ENCODE results near the gene SLC37A1.
"Not testable (repeated sequence)": the region's sequence is repeated elsewhere in the genome, so short reads cannot be mapped to it uniquely, and the experiment has no call there.

Gene SLC37A1

DNA sequence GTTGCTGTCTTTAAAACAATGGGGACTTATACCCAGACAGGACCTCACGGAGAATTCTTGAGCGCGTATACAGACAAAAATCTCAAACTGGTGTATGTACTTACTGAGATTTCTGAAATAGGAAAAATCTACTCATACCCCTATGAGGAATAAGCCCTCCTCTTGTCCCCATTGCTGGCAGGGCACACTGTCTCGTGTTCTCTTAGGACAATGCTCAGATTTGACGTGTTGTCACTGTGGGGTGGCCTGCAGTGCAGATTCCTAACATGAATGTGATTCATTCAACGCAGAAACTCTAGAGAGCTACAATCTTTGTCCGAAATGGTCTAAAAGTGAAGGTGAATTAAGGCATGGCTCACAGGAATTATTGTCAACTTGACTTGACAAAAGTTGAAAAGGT lies 108.6 kb downstream of the SLC37A1 start:
- DNase-seq: no peak

GRCh38 chr21:42623694-42624093 lies 110.0 kb downstream of the SLC37A1 start:
- no peak for DNase-seq

DNA sequence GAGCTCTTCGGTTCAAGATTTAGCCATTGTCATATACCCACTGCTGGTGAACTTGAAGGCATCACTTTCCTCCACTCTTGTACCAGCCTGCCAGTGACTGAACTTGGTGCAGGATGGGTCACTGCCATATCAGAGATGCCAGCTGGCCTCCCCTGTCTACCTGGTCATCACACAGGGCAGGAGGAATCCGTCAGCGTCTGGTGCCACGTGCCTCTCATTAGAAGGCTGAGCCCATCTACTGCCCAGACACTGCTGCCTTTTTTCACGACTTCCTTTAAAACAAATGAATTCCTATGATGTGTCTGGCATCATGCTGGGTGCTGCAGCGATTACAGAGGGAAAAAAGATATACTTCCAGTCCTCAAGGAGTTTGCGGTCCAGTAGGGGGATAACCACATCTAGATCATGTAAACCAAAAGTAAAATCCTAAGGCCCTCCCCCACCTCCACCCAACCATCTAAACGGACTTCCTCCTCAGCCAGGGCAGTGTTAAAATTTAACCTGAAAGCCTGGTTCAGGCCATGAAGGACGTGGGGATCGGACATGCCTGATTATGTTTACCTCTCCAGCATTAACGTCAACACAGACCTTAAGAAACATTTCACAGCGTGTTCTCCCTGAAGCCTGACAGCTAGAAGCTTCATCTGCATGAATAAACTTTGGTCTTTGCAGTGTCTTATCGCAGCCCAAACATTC lies 110.6 kb downstream of the SLC37A1 start:
- no peak for DNase-seq

DNA sequence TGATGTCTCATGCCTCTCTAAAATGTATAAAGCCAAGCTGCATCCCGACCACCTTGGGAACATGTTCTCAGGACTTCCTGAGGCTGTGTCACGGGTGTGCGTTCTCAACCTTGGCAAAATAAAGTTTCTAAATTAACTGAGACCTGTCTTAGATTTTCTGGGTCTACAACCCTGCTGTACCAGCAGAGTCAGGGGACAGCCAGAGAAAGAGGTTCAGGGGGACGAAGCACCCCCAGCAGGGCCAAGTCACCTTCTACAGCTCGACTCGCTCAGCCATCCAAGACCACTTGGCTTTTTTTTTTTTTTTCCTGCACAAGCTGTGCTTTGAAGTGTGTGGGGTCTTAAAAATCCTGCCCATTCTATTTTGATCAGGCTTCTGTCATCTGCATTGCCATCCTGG lies 111.3 kb downstream of the SLC37A1 start:
- DNase-seq: no peak

- DNase-seq: no peak
Measured at GRCh38 chr21:42626171-42626570, 112.5 kb downstream of the SLC37A1 start.

DNA sequence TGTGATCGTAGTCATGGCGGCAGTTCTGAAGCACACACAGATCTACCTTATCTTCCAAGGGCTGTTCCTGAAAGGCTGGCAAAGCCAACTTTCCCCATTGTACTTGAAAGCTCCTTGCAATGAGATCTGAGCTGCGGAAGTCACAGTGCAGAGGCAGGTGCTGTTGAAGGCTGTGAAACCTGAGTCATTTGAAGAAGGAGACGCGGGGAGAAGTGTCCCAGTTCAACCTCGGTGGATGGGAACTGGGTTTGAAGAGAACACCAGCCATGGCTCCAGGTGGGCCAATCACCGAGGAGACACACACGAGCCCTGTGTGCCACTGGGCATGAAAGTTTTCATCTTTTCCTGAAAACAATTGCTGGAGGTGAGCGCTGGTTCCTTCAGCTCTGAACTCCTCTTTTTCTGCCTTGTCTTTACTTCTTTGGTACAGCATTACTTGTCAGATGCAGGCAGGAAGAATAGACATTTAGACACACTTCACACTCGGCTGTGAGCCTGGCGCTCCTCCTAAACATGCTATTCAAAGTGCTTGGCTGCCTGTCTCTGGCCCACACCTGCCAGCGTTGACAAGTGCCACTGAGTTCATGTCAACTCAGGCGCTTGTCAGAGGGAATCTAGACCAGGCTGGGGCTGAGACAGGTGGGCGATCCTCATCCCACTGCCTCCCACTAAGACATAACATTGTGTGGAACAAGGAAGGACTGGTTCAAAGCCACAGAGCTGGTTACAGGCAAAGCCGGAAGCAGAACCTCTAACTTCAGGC lies 114.1 kb downstream of the SLC37A1 start:
- DNase-seq: no peak

- not testable (repeated sequence) for DNase-seq
Measured at GRCh38 chr21:42628466-42629061, 114.9 kb downstream of the SLC37A1 start.

DNA sequence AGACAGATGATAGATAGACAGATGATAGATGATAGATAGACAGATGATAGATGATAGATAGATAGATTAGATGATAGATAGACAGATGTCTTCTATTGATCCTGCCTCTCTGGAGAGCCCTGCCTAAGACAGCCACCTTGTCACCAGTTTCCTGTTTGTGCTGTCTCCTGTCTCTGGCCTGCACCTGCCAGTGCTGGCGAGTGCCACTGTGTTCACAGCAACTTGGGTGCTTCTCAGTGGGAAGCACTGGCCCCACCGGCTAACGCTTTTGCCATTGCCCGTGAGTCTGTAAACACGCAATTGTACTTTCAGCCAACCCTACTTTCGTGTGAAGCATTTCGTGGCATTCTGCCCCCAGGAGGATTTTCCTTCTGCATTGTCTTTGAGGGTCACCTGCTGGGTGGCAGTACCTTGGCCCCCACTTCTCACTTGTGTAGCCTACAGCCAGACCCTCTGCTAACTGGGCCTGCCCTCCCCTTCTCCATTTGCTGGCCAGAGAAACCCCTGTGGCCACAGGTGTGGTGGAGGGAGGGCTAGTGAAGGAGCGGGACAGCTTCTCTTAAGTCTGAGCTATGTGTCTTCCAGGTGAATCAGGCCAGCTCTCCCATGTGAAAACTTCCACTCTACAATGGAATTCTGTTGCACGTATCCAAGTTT lies 116.4 kb downstream of the SLC37A1 start:
- no peak for DNase-seq

DNA sequence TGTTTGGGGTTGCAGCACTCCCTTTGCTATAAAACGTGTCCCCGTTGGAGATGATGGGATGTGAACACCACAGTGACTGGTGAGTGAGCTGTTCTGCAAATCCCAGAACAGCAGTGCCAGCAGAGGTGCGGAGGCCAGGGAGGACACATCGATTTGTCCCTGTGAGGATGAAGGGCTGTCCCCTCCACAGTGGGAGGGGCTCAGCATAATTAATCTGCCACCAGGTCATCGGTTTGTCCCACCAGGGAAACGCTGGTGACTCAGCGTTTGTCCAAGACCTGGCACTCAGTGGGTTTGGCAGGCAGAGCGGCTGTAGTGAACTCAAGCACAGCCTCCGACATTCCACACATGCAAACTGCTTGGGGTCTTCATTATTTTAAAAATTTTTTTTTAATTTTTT lies 117.0 kb downstream of the SLC37A1 start:
- DNase-seq: no peak
